Heart right ventricle (tissue), 16 donors: ENCODE measurements around the gene ANKRD13C. TPM values are rescaled to one million over a fixed set of nuclear protein-coding genes. Genes with fewer than 3 reads are reported as not detected.

ENCODE experiments used
- ATAC-seq, 8 donors: fragments of 200-7000 bp; cut with Tn5 transposase; one replicate each; pipeline ENCODE4 v1.9.1; 2020; ENCODE audit warnings: mild to moderate bottlenecking in 8 of 8, moderate library complexity in 8 of 8, moderate number of reproducible peaks in 1 of 8
- DNase-seq, 2 donors: peaks; one replicate each; pipeline ENCODE4 v3.0.0-alpha.2; 2020
- H3K27ac ChIP-seq, 10 donors: fragments of 200-600 bp; sonication (generic) in 2 of 10; one replicate each; pipeline versions ENCODE4 v1.5.0 to v1.8.0; 2020 to 2022; ENCODE audit warnings: mild to moderate bottlenecking in 3 of 10
- H3K27me3 ChIP-seq, 7 donors: fragments of 200-600 bp; one replicate each; pipeline ENCODE4 v1.8.0; 2021 to 2022; ENCODE audit warnings: mild to moderate bottlenecking in 2 of 7
- H3K36me3 ChIP-seq, 9 donors: fragments of 200-600 bp; sonication (generic) in 1 of 9; one replicate each; pipeline versions ENCODE4 v1.5.0 to v1.8.0; 2020 to 2022; ENCODE audit warnings: mild to moderate bottlenecking in 2 of 9
- H3K4me1 ChIP-seq, 9 donors: fragments of 200-600 bp; sonication (generic) in 1 of 9; one replicate each; pipeline versions ENCODE4 v1.5.0 to v1.8.0; 2020 to 2022; ENCODE audit warnings: mild to moderate bottlenecking in 4 of 9
- H3K4me3 ChIP-seq, 10 donors: fragments of 200-600 bp; sonication (generic) in 2 of 10; one replicate each; pipeline versions ENCODE4 v1.5.0 to v1.8.0; 2020 to 2022; ENCODE audit warnings: mild to moderate bottlenecking in 7 of 10, moderate library complexity in 2 of 10
- H3K9me3 ChIP-seq, 11 donors: fragments of 200-600 bp in 10 of 11; sonication (generic) in 2 of 11; one replicate each; pipeline versions ENCODE4 v1.5.0 to v1.8.0; 2013 to 2022; ENCODE audit warnings: mild to moderate bottlenecking in 2 of 11, control low read depth in 1 of 11, moderate library complexity in 1 of 11
- WGBS, 2 donors: extraction: QIAGEN DNeasy Blood & Tissue Kit; methylation state at CpG; one replicate each; pipeline ENCODE4 v1.1.7; 2013; ENCODE audit warnings: inconsistent platforms in 1 of 2; 5-methylcytosine and 5-hydroxymethylcytosine counted together
- intact Hi-C, 10 donors: fragments of 100-400 bp; cut with DNase I; formaldehyde crosslinking; loops; one replicate each; pipeline versions ENCODE4 v1.11.1 to v1.14.2; 2022
- polyA plus RNA-seq, 2 donors: library from polyadenylated mRNA; stranded (reverse); fragments of 200-250 nt; gene quantifications; one replicate each; pipeline ENCODE4 v1.2.3, GENCODE V29; 2013
- total RNA-seq, 10 donors: library from RNA; stranded (reverse); fragmentation: NEBNext Ultra II Directional in 3 of 10; extraction: Animal tissue kit (Norgen Biotek cat#: 25700) in 3 of 10; gene quantifications; one replicate each; pipeline versions ENCODE4 v1.2.1 to v1.2.4, GENCODE V29; 2021 to 2023
- TF ChIP-seq, protein P1 (sequence below), 9 donors: fragments of 200-600 bp; sonication (generic) in 2 of 9; IDR thresholded peaks; one replicate each; pipeline versions ENCODE4 v1.5.0 to v1.8.0; 2021 to 2022; ENCODE audit warnings: antibody characterized with exemption in 9 of 9, mild to moderate bottlenecking in 5 of 9, moderate library complexity in 1 of 9
- donor health status: Arrhythmogenic right ventricular cardiomyopathy.
- donor health status: ischemic (EF 13 %, LVEDD 7.1; RV severe dilation, severe dysfunction).
- donor health status: healthy with polysubstance abuse.
- donor health status: DM: no; HTN: yes; CAD: no.
- donor health status: DM: no; HTN: no; CAD: no.
- donor health status: ischemic (EF 25% LVEDD 6.9; RV normal size, moderate dysfunction).
- donor health status: ischemic (EF 25% LVEDD 5.7; RV mildly dilated, moderate dysfunction).
- donor health status: healthy.
- donor health status: DM: yes; HTN: yes; CAD: no.
- donor health status: Ischemic cardiomyopathy.
- donor health status: ischemic (EF 35%, LVEDD 5.7; RV mildly dilated, moderate dysfunction).
- donor health status: nonischemic (EF 11% LVEDD 7.7; RV severe dilation, severe dysfunction).
- donor health status: DM: yes; HTN: yes; CAD: no.
- donor health status: PGD.
- donor health status: ischemic (EF 29% LVEDD 5.4; RV normal size, mild dysfunction).
- donor health status: nonischemic (EF 23%, LVEDD 6.1; RV moderate dilation, normal function).

Gene ANKRD13C
- total and polyA plus RNA-seq, 12 donors, result 5.5 to 12.5 (median 10.1) TPM

- Histone ChIP-seq H3K27me3 (no peaks in the 10 kb centered on the region), H3K4me1 (no peaks in the 10 kb centered on the region), H3K36me3 (no peaks in the 10 kb centered on the region), H3K27ac (no peak overlapping the region), H3K4me3 (no peak overlapping the region), H3K9me3 (no peaks in the 10 kb centered on the region)
- TF ChIP-seq, protein P1, sequence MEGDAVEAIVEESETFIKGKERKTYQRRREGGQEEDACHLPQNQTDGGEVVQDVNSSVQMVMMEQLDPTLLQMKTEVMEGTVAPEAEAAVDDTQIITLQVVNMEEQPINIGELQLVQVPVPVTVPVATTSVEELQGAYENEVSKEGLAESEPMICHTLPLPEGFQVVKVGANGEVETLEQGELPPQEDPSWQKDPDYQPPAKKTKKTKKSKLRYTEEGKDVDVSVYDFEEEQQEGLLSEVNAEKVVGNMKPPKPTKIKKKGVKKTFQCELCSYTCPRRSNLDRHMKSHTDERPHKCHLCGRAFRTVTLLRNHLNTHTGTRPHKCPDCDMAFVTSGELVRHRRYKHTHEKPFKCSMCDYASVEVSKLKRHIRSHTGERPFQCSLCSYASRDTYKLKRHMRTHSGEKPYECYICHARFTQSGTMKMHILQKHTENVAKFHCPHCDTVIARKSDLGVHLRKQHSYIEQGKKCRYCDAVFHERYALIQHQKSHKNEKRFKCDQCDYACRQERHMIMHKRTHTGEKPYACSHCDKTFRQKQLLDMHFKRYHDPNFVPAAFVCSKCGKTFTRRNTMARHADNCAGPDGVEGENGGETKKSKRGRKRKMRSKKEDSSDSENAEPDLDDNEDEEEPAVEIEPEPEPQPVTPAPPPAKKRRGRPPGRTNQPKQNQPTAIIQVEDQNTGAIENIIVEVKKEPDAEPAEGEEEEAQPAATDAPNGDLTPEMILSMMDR (IDR thresholded peaks at IDR 0.05), result no peak
- ATAC-seq, result no peak
- WGBS, 2 donors, result 93 to 96% methylated on average over 2 of the region's 2 CpGs
- intact Hi-C loops, result no loop called here
- DNase-seq, result no peak
Observed at GRCh38 chr1:70386121-70386520, 31.6 kb upstream of the ANKRD13C start.

- no peak for DNase-seq
- Histone ChIP-seq H3K9me3 (no peaks in the 10 kb centered on the region), H3K27me3 (no peaks in the 10 kb centered on the region), H3K27ac (no peak overlapping the region), H3K36me3 (no peaks in the 10 kb centered on the region), H3K4me1 (no peaks in the 10 kb centered on the region), H3K4me3 (no peak overlapping the region)
- intact Hi-C loops, result no loop called here
- ATAC-seq, result no peak
- 89 to 91% methylated on average over 6 of the region's 6 CpGs for whole genome bisulfite sequencing, 2 donors
- TF ChIP-seq, protein P1 (IDR thresholded peaks at IDR 0.05), result no peak
Observed at GRCh38 chr1:70385477-70385876, 31.0 kb upstream of the ANKRD13C start.

- intact Hi-C loops, result no loop called here
- H3K4me3 ChIP-seq, result no peak overlapping the region
- H3K4me1 ChIP-seq, result no peaks in the 10 kb centered on the region
- H3K9me3 ChIP-seq, result no peaks in the 10 kb centered on the region
- no peaks in the 10 kb centered on the region for H3K27me3 ChIP-seq
- ATAC-seq, result no peak
- H3K27ac ChIP-seq, result no peak overlapping the region
- no peak for DNase-seq
- WGBS, 2 donors, result 92 to 95% methylated on average over 2 of the region's 2 CpGs
- TF ChIP-seq, protein P1 (IDR thresholded peaks at IDR 0.05), result no peak
- H3K36me3 ChIP-seq, result no peaks in the 10 kb centered on the region
Observed at GRCh38 chr1:70384542-70384941, 30.0 kb upstream of the ANKRD13C start.

GRCh38 chr1:70383483-70383882, 29.0 kb upstream of the ANKRD13C start:
- no peak overlapping the region for H3K27ac ChIP-seq
- 76 to 83% methylated on average over 3 of the region's 3 CpGs for WGBS, 2 donors
- H3K27me3 ChIP-seq, result no peaks in the 10 kb centered on the region
- H3K9me3 ChIP-seq, result no peaks in the 10 kb centered on the region
- H3K36me3 ChIP-seq, result no peaks in the 10 kb centered on the region
- no peak for ATAC-seq
- H3K4me3 ChIP-seq, result no peak overlapping the region
- intact Hi-C loops, result no loop called here
- no peaks in the 10 kb centered on the region for H3K4me1 ChIP-seq
- DNase-seq, result no peak
- TF ChIP-seq, protein P1 (IDR thresholded peaks at IDR 0.05), result no peak

- no peak for DNase-seq
- Histone ChIP-seq H3K27ac (no peak overlapping the region), H3K4me3 (no peak overlapping the region), H3K27me3 (no peaks in the 10 kb centered on the region), H3K4me1 (no peaks in the 10 kb centered on the region), H3K9me3 (no peaks in the 10 kb centered on the region), H3K36me3 (no peaks in the 10 kb centered on the region)
- ATAC-seq, result no peak
- TF ChIP-seq, protein P1 (IDR thresholded peaks at IDR 0.05), result no peak
- intact Hi-C loops, result no loop called here
Observed at GRCh38 chr1:70382682-70383081, 28.2 kb upstream of the ANKRD13C start.
